ENCODE measurements around the gene PLEKHA4. TPM values are rescaled to one million over a fixed set of nuclear protein-coding genes. Genes with fewer than 3 reads are reported as not detected.
A peak's percentile ranks its signal among the peaks of the same experiment; 100 is the strongest.

The PLEKHA4 gene
- total and polyA plus RNA-seq, 9 of the 15 experiments (the other 6 are each of a cell fraction or from before 2014, with no cell fraction given) = 0.07 to 30.8 (median 11.4) TPM

GRCh38 chr19:48881741-48882657, 13.6 kb upstream of the PLEKHA4 start (continued):
- TF ChIP-seq ZBTB11 (CRISPR knock-in tag; IDR thresholded peaks at IDR 0.05) = peak in 1 of 3 experiments; percentile 60; a peak in 1 of 6 replicates
- peak; percentile 93 for TF ChIP-seq ID3 (CRISPR knock-in tag; IDR thresholded peaks at IDR 0.05)
- TF ChIP-seq ID3 (tag; IDR thresholded peaks at IDR 0.05) = peak; percentile 99
- peak; percentile 32; the same call in 1 of the 2 replicates for TF ChIP-seq KLF10 (CRISPR knock-in tag; IDR thresholded peaks at IDR 0.05)
- no peak for TF ChIP-seq HDAC6 (IDR thresholded peaks at IDR 0.05; ENCODE audit: low read depth, low read length)
- no peak for TF ChIP-seq MYC (IDR thresholded peaks at IDR 0.05; ENCODE audit: low read depth, low read length)
- peak; percentile 71; the same call in 1 of the 2 replicates for TF ChIP-seq MYC (CRISPR knock-in tag; IDR thresholded peaks at IDR 0.05; ENCODE audit: borderline replicate concordance, low read depth)
- TF ChIP-seq CEBPB (tag; IDR thresholded peaks at IDR 0.05) = peak; percentile 68
